Measurements from ENCODE around the gene CERS2.
A peak's percentile ranks its signal among the peaks of the same experiment; 100 is the strongest.

The CERS2 gene

DNA sequence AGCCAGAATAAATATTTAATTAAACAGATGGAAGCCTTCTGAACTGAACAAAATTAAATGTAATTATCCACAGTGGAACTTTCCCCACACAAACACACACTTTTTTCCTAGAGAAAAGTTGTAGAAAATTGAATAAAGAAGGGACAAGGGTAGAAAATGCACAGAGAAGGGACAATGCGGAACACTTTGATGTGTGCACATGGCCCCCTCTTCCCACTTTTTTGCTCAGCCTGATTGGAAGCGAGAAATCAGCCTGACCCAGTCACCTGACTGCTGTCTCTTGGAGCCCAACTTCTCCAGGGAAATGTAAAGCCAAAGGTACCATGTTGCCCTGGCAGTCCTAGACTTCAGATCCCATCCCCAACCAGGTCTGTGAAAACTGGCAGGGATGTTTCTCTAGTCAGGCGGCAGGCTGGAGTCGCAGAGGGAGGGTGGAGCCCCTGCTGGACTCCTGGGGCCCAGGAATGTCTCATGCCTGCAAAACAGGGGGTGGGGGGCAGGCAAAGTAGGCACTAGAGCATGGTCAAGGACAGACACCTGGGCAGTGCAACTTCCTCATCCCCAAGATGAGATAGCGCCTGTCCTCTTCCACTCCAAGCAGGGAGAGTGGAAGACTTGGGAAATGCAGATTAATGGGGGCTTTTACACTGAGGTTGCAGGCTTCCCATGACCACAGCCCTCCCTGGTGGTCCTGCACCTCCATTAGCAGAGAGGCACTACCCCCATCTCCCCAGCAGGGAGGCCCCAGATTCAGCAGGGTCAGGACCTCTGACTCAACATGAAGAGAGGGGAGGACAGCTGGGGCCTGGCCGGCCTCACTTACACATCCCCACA, 2.8 kb downstream of the CERS2 start:
- no peak for TF ChIP-seq CTCF (IDR thresholded peaks at IDR 0.05; ENCODE audit: low read depth, low read length, missing control alignments)
- no peak for DNase-seq (ENCODE audit: low read depth)
- peak overlapping the region; percentile 80 for H3K4me3 ChIP-seq (ENCODE audit: low read depth, low read length)
- in situ Hi-C loops (cut with HindIII; ENCODE audit: low sequenced_read_pairs): no loop called here

DNA sequence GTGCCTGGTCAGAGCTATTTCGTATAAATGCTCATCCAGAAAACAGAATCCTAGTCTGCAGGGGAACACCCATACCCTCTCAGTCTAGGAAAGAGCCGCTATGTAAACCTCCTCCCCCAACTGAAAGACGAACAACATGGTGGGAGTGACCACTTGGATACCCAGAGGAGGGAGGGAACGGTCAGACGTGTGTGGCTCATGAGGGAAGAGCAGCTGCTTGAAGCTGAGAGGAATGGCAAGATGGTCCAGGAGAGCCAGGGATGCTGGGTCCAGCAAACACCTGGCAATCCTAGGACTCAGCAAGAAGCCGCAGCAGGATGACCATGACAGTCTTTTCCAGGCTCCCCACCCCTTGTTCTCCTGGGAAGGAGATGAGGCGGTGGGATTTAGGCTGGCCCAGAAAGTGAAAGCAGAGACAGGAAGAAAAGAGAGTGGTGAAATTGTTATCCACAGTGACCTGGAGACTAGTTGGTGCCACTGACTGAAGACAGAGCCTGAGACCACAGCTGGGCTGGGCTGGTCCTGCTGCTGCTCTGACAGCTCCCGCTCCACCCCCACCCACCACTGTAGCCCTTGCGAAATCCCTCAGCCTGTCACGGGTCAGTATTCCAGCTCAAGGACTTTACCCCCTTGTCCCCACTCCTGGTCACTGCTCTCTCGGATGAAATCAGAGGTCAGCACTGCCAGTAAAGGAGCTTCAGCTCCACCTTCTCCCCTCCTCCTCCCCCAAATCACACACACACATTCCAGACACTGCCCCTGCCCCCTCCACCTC, 3.6 kb downstream of the CERS2 start:
- DNase-seq (ENCODE audit: low read depth): no peak
- TF ChIP-seq CTCF (IDR thresholded peaks at IDR 0.05; ENCODE audit: low read depth, low read length, missing control alignments): no peak
- H3K4me3 ChIP-seq (ENCODE audit: low read depth, low read length): peak overlapping the region; percentile 80

GRCh38 chr1:150969626-150970025, 5.0 kb downstream of the CERS2 start:
- in situ Hi-C loops (cut with HindIII; ENCODE audit: low sequenced_read_pairs): no loop called here
- no peak for DNase-seq (ENCODE audit: low read depth)
- TF ChIP-seq CTCF (IDR thresholded peaks at IDR 0.05; ENCODE audit: low read depth, low read length, missing control alignments): no peak
- no peak overlapping the region for H3K4me3 ChIP-seq (ENCODE audit: low read depth, low read length)

More for the DNA sequence above, 3.6 kb downstream of the CERS2 start:
- in situ Hi-C loops (cut with HindIII; ENCODE audit: low sequenced_read_pairs): no loop called here

GRCh38 chr1:150968491-150968890, 6.1 kb downstream of the CERS2 start:
- no peak for DNase-seq (ENCODE audit: low read depth)
- H3K4me3 ChIP-seq (ENCODE audit: low read depth, low read length): no peak overlapping the region
- TF ChIP-seq CTCF (IDR thresholded peaks at IDR 0.05; ENCODE audit: low read depth, low read length, missing control alignments): no peak
- in situ Hi-C loops (cut with HindIII; ENCODE audit: low sequenced_read_pairs): no loop called here

DNA sequence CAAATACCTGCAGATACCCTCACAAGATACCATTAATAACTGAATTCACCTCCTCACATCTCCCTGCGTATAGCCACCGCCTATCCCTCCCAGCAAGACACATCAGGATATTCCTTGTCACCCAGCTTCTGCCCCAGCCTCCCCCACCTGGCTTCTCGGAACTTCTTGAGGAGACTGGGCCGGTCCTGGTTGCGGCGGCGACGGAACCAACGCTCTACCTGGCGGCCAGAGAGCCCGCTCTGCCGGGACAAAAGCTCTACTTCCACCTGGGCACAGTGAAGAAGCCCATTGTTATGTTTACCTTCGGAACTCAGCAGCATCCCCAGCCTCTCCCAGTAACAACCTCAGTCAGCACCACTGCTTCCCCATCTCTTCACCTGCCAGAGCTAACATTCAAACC, 6.7 kb downstream of the CERS2 start:
- in situ Hi-C loops (cut with HindIII; ENCODE audit: low sequenced_read_pairs): no loop called here
- no peak for DNase-seq (ENCODE audit: low read depth)
- no peak for TF ChIP-seq CTCF (IDR thresholded peaks at IDR 0.05; ENCODE audit: low read depth, low read length, missing control alignments)
- no peak overlapping the region for H3K4me3 ChIP-seq (ENCODE audit: low read depth, low read length)

GRCh38 chr1:150966011-150966410, 8.6 kb downstream of the CERS2 start:
- DNase-seq (ENCODE audit: low read depth): no peak
- in situ Hi-C loops (cut with HindIII; ENCODE audit: low sequenced_read_pairs): no loop called here
- H3K4me3 ChIP-seq (ENCODE audit: low read depth, low read length): no peak overlapping the region
- TF ChIP-seq CTCF (IDR thresholded peaks at IDR 0.05; ENCODE audit: low read depth, low read length, missing control alignments): no peak
